Gastroesophageal sphincter (tissue), 4 donors: Measurements from ENCODE around the gene UGCG. TPM values are rescaled to one million over a fixed set of nuclear protein-coding genes. Genes with fewer than 3 reads are reported as not detected.
"Not testable (repeated sequence)": the region's sequence is repeated elsewhere in the genome, so short reads cannot be mapped to it uniquely, and the experiment has no call there.

Experiments used
- ATAC-seq: fragments of 150-250 bp; one replicate; pipeline ENCODE4 v1.9.1; 2016; ENCODE audit warnings: mild to moderate bottlenecking, moderate library complexity
- H3K27ac ChIP-seq, 4 donors: fragments of 200-600 bp; sonication (generic) in 3 of 4; 1 replicate in 3 of 4; 2 replicates in 1 of 4; pipeline ENCODE4 v1.5.1; 2016 to 2019
- H3K27me3 ChIP-seq: fragments of 200-600 bp; sonication (generic); one replicate; pipeline ENCODE4 v1.5.1; 2019
- H3K36me3 ChIP-seq, 2 donors: fragments of 200-600 bp; sonication (generic); one replicate each; pipeline ENCODE4 v1.5.1; 2019; ENCODE audit warnings: control low read depth in 1 of 2
- H3K4me1 ChIP-seq, 3 donors: fragments of 200-600 bp; sonication (generic); 1 replicate in 2 of 3; 2 replicates in 1 of 3; pipeline ENCODE4 v1.5.1; 2016 to 2019; ENCODE audit warnings: control low read depth in 2 of 3
- H3K4me3 ChIP-seq, 2 donors: fragments of 200-600 bp; sonication (generic); one replicate each; pipeline ENCODE4 v1.5.1; 2019; ENCODE audit warnings: mild to moderate bottlenecking in 1 of 2, moderate library complexity in 1 of 2
- H3K9me3 ChIP-seq, 3 donors: fragments of 200-600 bp; sonication (generic); one replicate each; pipeline ENCODE4 v1.5.1; 2017 to 2019; ENCODE audit warnings: control low read depth in 2 of 3
- EP300 ChIP-seq: sonication (generic); formaldehyde crosslinking; IDR thresholded peaks from one replicate; pipeline ENCODE4 v1.6.1; 2017; ENCODE audit warnings: antibody characterized with exemption, mild to moderate bottlenecking
- POLR2A ChIP-seq, 2 donors: fragments of 450-650 bp; IDR thresholded peaks; one replicate each; pipeline ENCODE4 v1.6.1; 2017; ENCODE audit warnings: antibody characterized with exemption in 2 of 2, mild to moderate bottlenecking in 2 of 2, moderate library complexity in 1 of 2
- POLR2AphosphoS5 ChIP-seq: sonication (generic); formaldehyde crosslinking; IDR thresholded peaks from one replicate; pipeline ENCODE4 v1.6.1; 2017; ENCODE audit warnings: antibody characterized with exemption
- WGBS, 2 donors: methylation state at CpG; one replicate each; pipeline ENCODE4 v1.1.5; 2018; ENCODE audit warnings: low coverage in 1 of 2; 5-methylcytosine and 5-hydroxymethylcytosine counted together
- total RNA-seq, 4 donors: library from RNA; depleted of rRNA; stranded (reverse); fragments of >200 nt; gene quantifications; one replicate each; pipeline ENCODE4 v1.1.0, GENCODE V29; 2016
- TF ChIP-seq, protein P1 (sequence below), 4 experiments: fragments of 200-600 bp in 2 of 4; fragments of 450-650 bp in 2 of 4; sonication (generic) in 1 of 4; IDR thresholded peaks; one replicate each; pipeline ENCODE4 v1.5.1; 2017 to 2019; ENCODE audit warnings: antibody characterized with exemption in 4 of 4, mild to moderate bottlenecking in 2 of 4, moderate library complexity in 2 of 4

Gene UGCG
- total RNA-seq, 4 donors from 2014 or later, result 30.0 to 52.6 (median 43.2) TPM

DNA sequence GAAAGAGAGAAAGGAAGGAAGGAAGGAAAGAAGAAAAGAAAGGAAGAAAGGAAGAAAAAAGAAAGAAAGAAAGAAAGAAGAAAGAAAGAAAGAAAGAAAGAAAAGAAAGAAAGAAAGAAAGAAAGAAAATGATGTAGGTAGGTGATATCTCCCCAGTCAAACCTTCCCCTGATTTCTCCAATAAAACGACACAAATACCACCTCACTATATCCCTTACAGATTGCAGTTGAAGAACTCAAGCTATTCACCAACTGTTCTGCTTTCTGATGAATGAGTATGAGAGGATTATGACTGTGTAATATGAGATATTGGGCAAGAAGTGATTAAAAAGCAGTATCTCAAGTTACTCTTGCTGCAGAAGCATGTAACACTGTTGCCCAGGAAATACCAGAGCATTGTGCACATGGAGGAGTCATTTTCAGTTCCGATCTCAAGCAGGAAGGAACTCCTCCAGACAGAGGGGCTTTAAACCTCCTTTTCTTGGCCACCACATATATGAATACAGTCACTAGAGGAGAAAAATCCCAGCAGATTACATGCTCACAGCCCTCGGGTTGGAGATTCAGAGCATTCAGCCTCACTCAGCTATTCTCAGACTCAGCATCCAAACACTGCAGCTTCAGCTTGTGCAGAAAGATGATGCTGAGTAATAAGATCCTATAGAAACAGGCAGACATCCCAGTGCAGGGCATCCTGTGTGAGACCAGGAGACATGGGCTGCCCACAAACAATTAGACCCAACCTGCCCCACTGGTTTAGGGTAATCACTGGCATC lies 61.4 kb downstream of the UGCG start:
- H3K27ac ChIP-seq, result peak overlapping the region in 2 of 4 donors; percentile 50 to 69
- 5 to 6% methylated on average over 3 of the region's 3 CpGs for WGBS, 2 donors
- H3K9me3 ChIP-seq, result no peaks in the 10 kb centered on the region
- TF ChIP-seq POLR2AphosphoS5, result peak; percentile 90
- TF ChIP-seq EP300, result no peak
- H3K36me3 ChIP-seq, result no peaks in the 10 kb centered on the region
- H3K27me3 ChIP-seq, result no peaks in the 10 kb centered on the region
- H3K4me1 ChIP-seq, result peaks cover 0 to 14% (median 9%) of the 10 kb centered on the region in 3 donors
- peak overlapping the region in 1 of 2 donors; percentile 22 for H3K4me3 ChIP-seq
- peak; percentile 86 for ATAC-seq

DNA sequence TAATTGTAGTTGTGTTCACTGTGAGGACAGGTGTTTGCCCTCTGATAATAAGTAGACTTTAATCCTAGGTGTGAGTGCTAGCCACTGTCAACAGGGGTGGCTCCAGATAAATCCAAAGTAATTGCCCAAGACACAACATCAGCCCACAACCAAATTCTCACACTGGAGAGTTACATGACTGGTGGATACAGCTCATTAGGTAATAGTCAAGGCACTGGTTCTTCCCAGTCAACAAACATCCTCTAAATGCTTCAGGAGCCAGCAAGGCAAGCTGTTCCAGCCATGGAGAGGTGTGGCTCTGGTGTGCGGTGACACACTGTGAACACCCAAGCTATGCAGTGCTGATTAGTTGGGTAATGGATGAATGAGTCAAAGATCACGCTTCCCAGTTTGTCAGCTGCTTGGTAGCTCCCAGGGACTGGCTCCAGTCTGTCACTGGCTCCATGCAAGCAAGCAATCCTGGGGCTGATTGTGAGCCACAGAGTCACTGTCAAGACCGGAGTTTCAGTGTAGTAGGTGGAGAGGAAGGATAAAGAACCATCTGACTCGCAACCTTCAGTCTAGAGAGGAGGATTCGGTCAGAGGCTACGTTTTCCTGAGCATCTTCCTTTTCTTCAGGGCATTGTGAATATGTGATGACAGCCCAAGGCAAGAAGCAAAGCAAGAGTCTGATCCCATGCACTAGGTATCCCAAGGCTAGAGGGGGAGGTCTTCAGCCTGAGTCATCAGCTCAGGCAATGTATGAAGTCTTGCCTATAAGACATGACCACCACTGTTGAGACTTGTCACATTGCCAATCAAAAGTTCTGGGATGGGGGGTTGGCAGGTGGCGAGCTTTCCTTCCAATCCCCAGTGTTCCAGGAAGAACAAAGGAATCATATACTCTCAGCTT lies 63.1 kb downstream of the UGCG start:
- peak; percentile 89 for ATAC-seq
- no peaks in the 10 kb centered on the region for H3K27me3 ChIP-seq
- no peaks in the 10 kb centered on the region for H3K36me3 ChIP-seq
- WGBS, 2 donors, result 73 to 94% methylated on average over 2 to 7 of the region's 7 CpGs
- H3K9me3 ChIP-seq, result no peaks in the 10 kb centered on the region
- TF ChIP-seq, protein P1, sequence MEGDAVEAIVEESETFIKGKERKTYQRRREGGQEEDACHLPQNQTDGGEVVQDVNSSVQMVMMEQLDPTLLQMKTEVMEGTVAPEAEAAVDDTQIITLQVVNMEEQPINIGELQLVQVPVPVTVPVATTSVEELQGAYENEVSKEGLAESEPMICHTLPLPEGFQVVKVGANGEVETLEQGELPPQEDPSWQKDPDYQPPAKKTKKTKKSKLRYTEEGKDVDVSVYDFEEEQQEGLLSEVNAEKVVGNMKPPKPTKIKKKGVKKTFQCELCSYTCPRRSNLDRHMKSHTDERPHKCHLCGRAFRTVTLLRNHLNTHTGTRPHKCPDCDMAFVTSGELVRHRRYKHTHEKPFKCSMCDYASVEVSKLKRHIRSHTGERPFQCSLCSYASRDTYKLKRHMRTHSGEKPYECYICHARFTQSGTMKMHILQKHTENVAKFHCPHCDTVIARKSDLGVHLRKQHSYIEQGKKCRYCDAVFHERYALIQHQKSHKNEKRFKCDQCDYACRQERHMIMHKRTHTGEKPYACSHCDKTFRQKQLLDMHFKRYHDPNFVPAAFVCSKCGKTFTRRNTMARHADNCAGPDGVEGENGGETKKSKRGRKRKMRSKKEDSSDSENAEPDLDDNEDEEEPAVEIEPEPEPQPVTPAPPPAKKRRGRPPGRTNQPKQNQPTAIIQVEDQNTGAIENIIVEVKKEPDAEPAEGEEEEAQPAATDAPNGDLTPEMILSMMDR (IDR thresholded peaks at IDR 0.05), result no peak
- no peak for TF ChIP-seq EP300
- no peak for TF ChIP-seq POLR2AphosphoS5
- TF ChIP-seq POLR2A (IDR thresholded peaks at IDR 0.05), result no peak
- no peak overlapping the region for H3K4me3 ChIP-seq
- no peak overlapping the region for H3K27ac ChIP-seq
- H3K4me1 ChIP-seq, result peaks cover 0 to 14% (median 9%) of the 10 kb centered on the region in 3 donors

DNA sequence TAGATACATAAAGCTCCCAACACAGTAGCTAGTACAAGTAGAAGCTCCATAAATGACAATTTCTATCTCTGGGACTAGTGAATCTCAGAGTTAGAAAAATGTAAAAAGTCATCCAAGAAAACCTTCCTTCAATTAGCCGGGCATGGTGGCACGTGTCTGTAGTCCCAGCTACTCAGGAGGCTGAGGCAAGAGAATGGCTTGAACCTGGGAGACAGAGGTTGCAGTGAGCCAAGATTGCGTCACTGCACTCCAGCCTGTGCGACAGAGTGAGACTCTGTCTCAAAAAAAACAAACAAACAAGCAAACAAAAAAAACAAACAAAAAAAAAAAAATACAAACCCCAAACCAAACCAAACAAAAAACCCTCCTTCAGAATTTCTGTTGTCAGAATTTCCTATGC lies 63.9 kb downstream of the UGCG start:
- not testable (repeated sequence) for H3K27ac ChIP-seq, H3K9me3 ChIP-seq, ATAC-seq, H3K27me3 ChIP-seq, H3K36me3 ChIP-seq, H3K4me3 ChIP-seq
- WGBS, 2 donors, result 90 to 100% methylated on average over 1 to 4 of the region's 4 CpGs
- peaks cover 0 to 14% (median 9%) of the 10 kb centered on the region in 3 donors for H3K4me1 ChIP-seq

DNA sequence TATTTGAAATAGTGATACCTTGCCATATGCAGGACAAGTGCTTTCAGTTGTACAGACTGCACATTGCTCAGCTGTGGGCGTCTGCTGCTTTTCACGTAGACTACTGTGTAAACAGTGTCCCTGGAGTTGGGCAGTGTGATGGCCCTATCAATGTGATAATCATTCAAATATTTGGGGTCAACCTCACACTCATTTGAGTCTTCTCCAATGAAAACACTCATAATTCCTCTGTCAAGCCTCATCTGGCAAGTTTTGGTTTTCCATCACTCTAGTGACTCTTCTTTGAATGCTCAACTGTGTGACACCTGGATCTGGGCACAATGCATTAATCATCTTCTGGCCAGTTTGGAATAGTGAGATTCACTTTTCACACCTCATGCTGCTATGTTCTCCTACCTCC lies 64.4 kb downstream of the UGCG start:
- Histone ChIP-seq H3K36me3 (no peaks in the 10 kb centered on the region), H3K9me3 (no peaks in the 10 kb centered on the region), H3K27me3 (no peaks in the 10 kb centered on the region), H3K4me1 (peaks cover 0 to 14% (median 9%) of the 10 kb centered on the region in 3 donors), H3K4me3 (no peak overlapping the region), H3K27ac (no peak overlapping the region)
- TF ChIP-seq, protein P1 (IDR thresholded peaks at IDR 0.05), result no peak
- TF ChIP-seq POLR2A (IDR thresholded peaks at IDR 0.05) (no peak), POLR2AphosphoS5 (no peak), EP300 (no peak)
- 44 to 63% methylated on average over 2 of the region's 2 CpGs for WGBS, 2 donors
- ATAC-seq, result no peak

DNA sequence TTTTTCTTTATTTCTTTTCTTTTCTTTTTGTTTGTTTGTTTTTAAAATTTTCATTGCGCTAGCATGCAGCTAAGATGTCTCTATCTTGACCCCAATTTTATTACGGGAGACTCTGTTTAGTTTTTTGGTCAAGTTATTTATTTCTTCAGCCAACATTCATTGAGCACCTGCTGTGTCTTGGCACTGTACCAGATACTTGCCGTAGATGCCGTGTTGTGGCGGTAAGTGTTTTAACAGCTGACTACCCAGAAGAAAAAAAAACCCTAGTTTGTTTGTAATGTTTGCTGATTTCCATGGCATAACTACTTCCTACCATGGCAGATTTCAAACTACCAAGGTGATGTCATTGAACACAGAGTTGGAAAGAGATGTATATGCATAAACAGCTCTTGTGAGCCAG lies 65.0 kb downstream of the UGCG start:
- no peak overlapping the region for H3K27ac ChIP-seq
- TF ChIP-seq POLR2A (IDR thresholded peaks at IDR 0.05) (no peak), POLR2AphosphoS5 (no peak), EP300 (no peak)
- TF ChIP-seq, protein P1 (IDR thresholded peaks at IDR 0.05), result no peak
- no peaks in the 10 kb centered on the region for H3K9me3 ChIP-seq
- peaks cover 0 to 14% (median 9%) of the 10 kb centered on the region in 3 donors for H3K4me1 ChIP-seq
- no peak for ATAC-seq
- H3K4me3 ChIP-seq, result no peak overlapping the region
- WGBS, 2 donors, result 32 to 57% methylated on average over 4 to 5 of the region's 5 CpGs
- H3K27me3 ChIP-seq, result no peaks in the 10 kb centered on the region
- no peaks in the 10 kb centered on the region for H3K36me3 ChIP-seq
